GM21515 (cell line): ENCODE results near the gene LPXN.

Experiments
- ATAC-seq: cut with Tn5 transposase; IDR thresholded peaks from one replicate; pipeline ENCODE4 v1.9.1; 2021; ENCODE audit not compliant: unreplicated experiment

LPXN gene

DNA sequence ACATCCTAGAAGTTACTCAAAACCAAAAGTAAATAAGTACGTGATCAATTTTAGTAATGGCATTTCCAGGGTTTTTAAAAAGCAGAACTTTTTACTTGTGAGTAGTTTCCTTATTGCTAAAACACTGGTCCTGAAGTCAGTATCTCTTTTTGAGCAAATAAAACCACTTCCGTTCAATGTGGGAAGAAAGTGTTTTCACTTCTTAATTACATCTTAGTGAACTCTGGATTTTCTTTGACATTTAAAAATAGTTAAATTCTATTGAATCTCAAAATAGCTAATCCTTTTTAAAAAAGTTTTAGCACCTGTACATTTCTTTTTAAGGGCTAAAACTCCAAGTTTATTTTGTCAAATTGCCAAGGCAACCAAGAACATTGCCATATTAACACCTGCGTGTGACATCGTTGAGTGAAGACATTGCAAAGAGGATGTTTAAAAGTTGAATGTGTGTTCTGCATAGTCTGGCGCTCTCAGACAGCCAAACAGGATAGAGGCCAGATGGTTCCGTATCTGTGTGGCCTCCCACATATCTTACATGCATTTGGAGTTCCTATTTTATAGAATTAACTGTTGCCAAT is 50.5 kb downstream of the LPXN start:
- peak; percentile 88 for ATAC-seq

GRCh38 chr11:58524232-58525036 is 51.2 kb downstream of the LPXN start:
- peak; percentile 21 for ATAC-seq

- ATAC-seq, result no peak
Measured at GRCh38 chr11:58513747-58514367, 61.8 kb downstream of the LPXN start.

DNA sequence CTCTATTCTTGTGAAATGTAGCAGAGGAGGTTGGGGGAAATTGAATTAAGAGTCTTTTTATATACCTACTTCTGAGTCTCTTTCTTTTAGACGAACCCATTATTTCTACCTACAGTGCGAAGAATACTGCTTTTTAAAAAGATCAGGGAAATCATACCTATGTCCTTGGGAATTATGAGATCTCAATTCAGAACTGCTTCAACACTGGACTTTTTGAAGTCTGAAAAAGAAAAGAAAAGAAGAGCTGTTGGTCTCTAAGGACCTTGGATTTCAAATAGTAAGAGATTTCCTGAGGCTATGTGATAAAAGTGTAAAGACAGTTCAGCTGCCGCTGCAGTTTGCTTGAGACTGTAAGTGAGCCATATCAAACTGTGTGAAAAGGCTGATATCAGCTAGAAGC is 64.0 kb downstream of the LPXN start:
- ATAC-seq, result no peak

DNA sequence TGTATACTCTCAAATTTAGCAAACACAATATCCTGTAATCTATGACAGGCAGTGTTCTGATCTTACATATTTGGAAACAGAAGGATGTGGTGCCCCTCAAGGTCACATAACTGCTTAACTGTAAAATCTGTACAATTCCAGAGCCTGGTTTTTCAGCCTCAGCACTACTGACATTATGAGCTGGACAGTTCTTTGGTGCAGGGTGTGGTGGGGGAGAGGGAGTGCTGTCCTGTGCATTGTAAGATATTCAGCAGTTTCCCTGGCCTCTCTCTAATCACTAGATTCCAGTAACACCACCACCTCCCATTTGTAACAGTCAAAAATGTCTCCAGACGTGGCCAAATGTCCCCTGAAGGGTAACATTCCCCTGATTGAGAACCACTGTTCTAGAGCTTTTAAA is 65.9 kb downstream of the LPXN start:
- no peak for ATAC-seq

- no peak for ATAC-seq
Measured at GRCh38 chr11:58508814-58509213, 66.8 kb downstream of the LPXN start.

GRCh38 chr11:58508005-58508404 is 67.7 kb downstream of the LPXN start, which contains the start of gene OR5B21:
Gene OR5B21 (minus strand): TSS chr11:58508105. CDS start chr11:58508105, 0 bp downstream.
- ATAC-seq, result no peak

DNA sequence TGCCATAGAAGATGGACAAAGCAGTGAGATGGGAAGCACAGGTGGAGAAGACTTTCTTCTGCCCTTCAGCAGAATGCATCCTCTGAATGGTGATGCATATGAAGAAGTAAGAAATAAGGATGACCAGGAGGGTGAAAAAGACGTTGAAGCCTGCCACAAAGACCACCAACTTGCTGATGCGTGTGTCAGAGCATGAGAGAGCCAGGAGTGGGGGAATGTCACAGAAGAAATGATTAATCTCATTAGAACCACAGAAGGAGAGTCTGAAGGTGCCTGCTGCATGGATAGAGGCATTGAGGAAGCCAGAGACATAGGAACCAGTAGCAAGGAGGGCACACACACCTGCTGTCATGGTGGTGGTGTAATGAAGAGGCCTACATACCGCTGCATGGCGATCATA is 68.3 kb downstream of the LPXN start:
- ATAC-seq, result no peak

DNA sequence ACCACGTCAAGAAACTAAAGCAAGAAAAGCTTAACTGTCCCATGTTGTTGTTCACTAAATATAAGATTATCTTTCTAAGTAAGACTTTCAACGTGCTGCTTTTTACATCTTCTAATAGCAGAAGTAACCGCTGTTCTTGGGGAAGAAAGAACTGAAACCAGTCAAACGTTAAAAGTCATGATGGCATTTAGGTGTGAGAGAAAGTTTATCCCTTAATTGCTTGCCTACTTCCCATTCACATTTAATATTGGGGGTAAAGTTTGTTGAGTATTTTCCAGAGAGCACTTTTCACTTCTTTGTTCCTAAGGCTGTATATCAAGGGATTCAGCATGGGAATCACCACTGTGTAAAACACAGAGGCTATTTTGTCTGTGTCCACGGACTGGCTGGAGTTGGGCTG is 68.7 kb downstream of the LPXN start:
- peak; percentile 55 for ATAC-seq

GRCh38 chr11:58505849-58506248 is 69.8 kb downstream of the LPXN start:
- ATAC-seq, result no peak

- no peak for ATAC-seq
Measured at GRCh38 chr11:58504232-58504631, 71.4 kb downstream of the LPXN start.

GRCh38 chr11:58503361-58503856 is 72.2 kb downstream of the LPXN start:
- ATAC-seq, result peak; percentile 94

DNA sequence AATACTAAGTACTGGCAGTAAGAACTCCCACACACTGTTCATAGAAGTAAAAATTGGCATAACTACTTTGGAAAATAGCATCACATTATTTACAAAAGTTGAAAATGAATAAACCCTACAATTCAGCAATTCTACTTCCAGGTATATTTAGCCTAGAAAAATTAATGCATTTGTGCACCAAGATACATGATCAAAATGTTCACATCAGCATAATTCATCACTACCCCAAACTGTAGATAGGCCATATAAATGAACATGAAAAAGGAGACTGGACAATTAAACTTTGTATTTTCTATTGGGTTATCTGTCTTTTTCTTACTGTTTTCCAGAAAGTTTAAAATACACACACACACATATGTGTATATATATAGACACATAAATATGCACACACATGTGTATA is 73.7 kb downstream of the LPXN start:
- no peak for ATAC-seq

GRCh38 chr11:58498464-58498863 is 77.2 kb downstream of the LPXN start:
- no peak for ATAC-seq

GRCh38 chr11:58497951-58498350 is 77.7 kb downstream of the LPXN start:
- ATAC-seq, result no peak

DNA sequence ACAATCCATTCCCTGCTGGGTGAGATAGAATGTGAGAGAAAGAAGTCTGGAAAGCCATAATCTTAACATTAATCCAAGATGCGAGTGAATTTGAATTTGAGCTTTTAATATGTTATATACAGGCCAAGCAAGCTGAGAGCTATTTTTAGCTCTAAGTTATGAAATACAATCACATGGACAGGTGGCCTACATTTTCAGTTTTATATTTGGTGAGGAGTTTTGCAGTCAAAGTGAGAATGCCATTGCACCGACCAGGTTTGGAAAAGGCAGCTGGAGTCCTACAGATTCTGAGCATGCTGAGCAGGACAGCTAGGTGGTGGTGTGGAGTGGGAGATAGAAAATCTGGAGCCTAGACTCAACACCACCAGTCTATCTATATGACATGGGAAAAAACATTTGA is 79.8 kb downstream of the LPXN start:
- ATAC-seq, result no peak

DNA sequence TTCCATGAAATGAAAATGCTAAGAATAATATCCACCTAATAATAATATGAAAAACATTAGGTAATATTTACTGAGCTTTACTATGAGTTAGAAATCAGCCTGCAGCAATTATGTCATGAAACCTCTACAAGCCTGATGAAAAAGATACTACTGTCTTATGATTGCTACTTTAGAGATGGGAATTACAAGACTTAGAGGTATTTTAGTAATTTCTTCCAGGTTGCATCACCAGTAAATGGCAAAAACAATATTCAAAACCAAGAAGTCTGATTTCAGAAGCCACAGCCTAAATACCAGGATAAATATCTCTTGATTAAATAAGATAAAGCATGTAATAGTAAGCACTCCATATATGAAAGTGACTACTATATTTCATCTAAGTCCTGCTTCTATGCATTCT is 81.6 kb downstream of the LPXN start:
- ATAC-seq, result no peak

DNA sequence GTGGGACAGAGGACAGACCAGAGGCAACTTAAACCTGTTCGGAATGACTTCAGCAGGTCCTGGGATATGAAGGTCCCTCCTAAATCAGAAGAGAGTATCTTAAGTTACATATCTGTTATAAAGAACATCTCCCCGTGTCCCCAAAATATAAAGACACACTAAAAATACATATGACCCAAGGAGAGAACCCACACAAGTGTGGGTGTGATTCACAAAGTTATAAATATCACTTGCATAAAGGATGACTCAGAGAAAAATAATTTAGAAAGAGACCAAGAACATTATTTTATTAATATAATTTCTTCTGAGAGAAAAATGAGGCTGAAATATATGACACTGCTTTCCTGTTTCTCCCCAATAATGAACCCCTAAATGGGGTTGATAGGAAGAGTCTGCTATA is 82.0 kb downstream of the LPXN start:
- ATAC-seq, result no peak

GRCh38 chr11:58490827-58491226 is 84.8 kb downstream of the LPXN start:
- ATAC-seq, result no peak

- no peak for ATAC-seq
Measured at GRCh38 chr11:58487170-58487569, 88.5 kb downstream of the LPXN start.

GRCh38 chr11:58485961-58486360 is 89.7 kb downstream of the LPXN start:
- ATAC-seq, result no peak
